Esophagus muscularis mucosa (tissue), 4 donors: ENCODE data around the gene DNAI2. TPM values are rescaled to one million over a fixed set of nuclear protein-coding genes. Genes with fewer than 3 reads are reported as not detected.

Experiments used
- DNase-seq: peaks from one replicate; pipeline ENCODE4 v3.0.0-alpha.2; 2017; ENCODE audit errors: extremely low spot score
- H3K27ac ChIP-seq, 4 donors: fragments of 200-600 bp; sonication (generic); replicated peaks in 1 of 4; 1 replicate in 3 of 4; 2 replicates in 1 of 4; pipeline ENCODE4 v1.5.1; 2016 to 2019; ENCODE audit warnings: mild to moderate bottlenecking in 1 of 4
- H3K27me3 ChIP-seq, 4 donors: fragments of 200-600 bp; sonication (generic); one replicate each; pipeline versions ENCODE4 v1.5.1 to v1.6.0; 2016 to 2019
- H3K36me3 ChIP-seq, 4 donors: fragments of 200-600 bp; sonication (generic); one replicate each; pipeline ENCODE4 v1.5.1; 2016 to 2019
- H3K4me1 ChIP-seq, 4 donors: fragments of 200-600 bp; sonication (generic); one replicate each; pipeline ENCODE4 v1.5.1; 2016 to 2019
- H3K4me3 ChIP-seq, 4 donors: fragments of 200-600 bp; sonication (generic); 1 replicate in 2 of 4; 2 replicates in 2 of 4; pipeline ENCODE4 v1.5.1; 2016 to 2019; ENCODE audit warnings: mild to moderate bottlenecking in 4 of 4, moderate library complexity in 1 of 4
- H3K9me3 ChIP-seq, 4 donors: fragments of 200-600 bp; sonication (generic); 1 replicate in 3 of 4; 2 replicates in 1 of 4; pipeline ENCODE4 v1.5.1; 2016 to 2019
- EP300 ChIP-seq: sonication (generic); formaldehyde crosslinking; IDR thresholded peaks from one replicate; pipeline ENCODE4 v1.6.1; 2017; ENCODE audit warnings: antibody characterized with exemption
- POLR2A ChIP-seq: fragments of 450-650 bp; IDR thresholded peaks from one replicate; pipeline ENCODE4 v1.6.1; 2017; ENCODE audit warnings: antibody characterized with exemption, moderate library complexity, mild to moderate bottlenecking, low read depth
- POLR2AphosphoS5 ChIP-seq, 2 donors: sonication (generic); formaldehyde crosslinking; IDR thresholded peaks; one replicate each; pipeline ENCODE4 v1.6.1; 2017; ENCODE audit warnings: antibody characterized with exemption in 2 of 2
- WGBS: methylation state at CpG from one replicate; pipeline ENCODE4 v1.1.5; 2018; 5-methylcytosine and 5-hydroxymethylcytosine counted together
- intact Hi-C: fragments of 100-400 bp; cut with DNase I; formaldehyde crosslinking; loops from one replicate; pipeline ENCODE4 v1.15.1; 2023
- total RNA-seq, 4 donors: library from RNA; depleted of rRNA; stranded (reverse); fragments of >200 nt; gene quantifications; one replicate each; pipeline versions ENCODE4 v1.1.0 to v1.2.1, GENCODE V29; 2016
- TF ChIP-seq, protein P1 (sequence below), 3 experiments: fragments of 200-600 bp in 2 of 3; fragments of 450-650 bp in 1 of 3; sonication (generic) in 2 of 3; IDR thresholded peaks; one replicate each; pipeline ENCODE4 v1.5.1; 2017 to 2019; ENCODE audit warnings: antibody characterized with exemption in 3 of 3, mild to moderate bottlenecking in 2 of 3, moderate library complexity in 1 of 3

Gene DNAI2
- total RNA-seq, 4 donors from 2014 or later: not detected

- Histone ChIP-seq H3K27me3 (no peaks in the 10 kb centered on the region), H3K27ac (no peak overlapping the region), H3K36me3 (peaks cover 0 to 46% (median 26%) of the 10 kb centered on the region in 4 donors), H3K9me3 (no peaks in the 10 kb centered on the region), H3K4me3 (no peak overlapping the region), H3K4me1 (peaks cover 0 to 10% (median 4%) of the 10 kb centered on the region in 4 donors)
- DNase-seq: no peak
- intact Hi-C loops: no loop called here
- TF ChIP-seq, protein P1, sequence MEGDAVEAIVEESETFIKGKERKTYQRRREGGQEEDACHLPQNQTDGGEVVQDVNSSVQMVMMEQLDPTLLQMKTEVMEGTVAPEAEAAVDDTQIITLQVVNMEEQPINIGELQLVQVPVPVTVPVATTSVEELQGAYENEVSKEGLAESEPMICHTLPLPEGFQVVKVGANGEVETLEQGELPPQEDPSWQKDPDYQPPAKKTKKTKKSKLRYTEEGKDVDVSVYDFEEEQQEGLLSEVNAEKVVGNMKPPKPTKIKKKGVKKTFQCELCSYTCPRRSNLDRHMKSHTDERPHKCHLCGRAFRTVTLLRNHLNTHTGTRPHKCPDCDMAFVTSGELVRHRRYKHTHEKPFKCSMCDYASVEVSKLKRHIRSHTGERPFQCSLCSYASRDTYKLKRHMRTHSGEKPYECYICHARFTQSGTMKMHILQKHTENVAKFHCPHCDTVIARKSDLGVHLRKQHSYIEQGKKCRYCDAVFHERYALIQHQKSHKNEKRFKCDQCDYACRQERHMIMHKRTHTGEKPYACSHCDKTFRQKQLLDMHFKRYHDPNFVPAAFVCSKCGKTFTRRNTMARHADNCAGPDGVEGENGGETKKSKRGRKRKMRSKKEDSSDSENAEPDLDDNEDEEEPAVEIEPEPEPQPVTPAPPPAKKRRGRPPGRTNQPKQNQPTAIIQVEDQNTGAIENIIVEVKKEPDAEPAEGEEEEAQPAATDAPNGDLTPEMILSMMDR (IDR thresholded peaks at IDR 0.05): no peak
- TF ChIP-seq POLR2AphosphoS5 (IDR thresholded peaks at IDR 0.05) (no peak), POLR2A (no peak), EP300 (no peak)
- WGBS: 77% methylated on average over 15 of the region's 17 CpGs
Measured at GRCh38 chr17:74249590-74250270, 24.3 kb upstream of the DNAI2 start.

DNA sequence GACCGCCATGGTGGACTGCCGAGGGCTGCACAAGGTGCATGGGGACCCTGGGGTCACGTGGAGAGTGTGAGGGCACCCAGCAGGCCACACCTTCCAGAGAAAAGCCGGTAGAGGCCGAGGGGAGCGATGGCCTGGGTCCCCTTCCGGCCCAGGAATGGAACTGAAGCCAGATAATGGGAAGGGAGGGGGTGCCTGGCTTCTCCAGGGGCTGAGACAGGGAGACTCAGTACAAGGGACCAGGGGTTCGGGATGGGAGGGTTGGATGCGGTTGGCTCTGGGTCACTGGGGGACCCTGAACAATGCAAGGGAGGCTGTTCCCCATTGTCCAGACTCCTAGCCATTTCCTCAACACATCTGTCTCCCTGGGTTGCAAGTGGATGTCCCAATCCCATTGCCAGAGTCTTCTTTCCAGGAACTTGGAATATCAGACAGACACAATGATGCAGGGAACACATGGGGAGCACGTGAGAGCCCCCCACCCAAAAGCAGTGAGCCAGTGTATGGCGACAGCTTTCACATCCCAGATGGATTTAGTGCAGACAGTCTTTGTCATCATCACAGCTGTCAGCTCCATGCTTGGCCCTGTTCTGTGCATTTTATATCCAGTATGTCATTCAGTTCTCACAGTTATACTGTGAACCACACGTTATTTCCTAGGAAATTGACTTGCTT is 23.6 kb upstream of the DNAI2 start:
- H3K4me3 ChIP-seq: no peak overlapping the region
- DNase-seq: no peak
- H3K9me3 ChIP-seq: no peaks in the 10 kb centered on the region
- 73% methylated on average over 12 of the region's 12 CpGs for WGBS
- H3K27me3 ChIP-seq: no peaks in the 10 kb centered on the region
- H3K36me3 ChIP-seq: peaks cover 0 to 51% (median 26%) of the 10 kb centered on the region in 4 donors
- TF ChIP-seq POLR2A: no peak
- no peak for TF ChIP-seq EP300
- TF ChIP-seq, protein P1 (IDR thresholded peaks at IDR 0.05): no peak
- no peak for TF ChIP-seq POLR2AphosphoS5 (IDR thresholded peaks at IDR 0.05)
- H3K4me1 ChIP-seq: peaks cover 0 to 5% (median 2%) of the 10 kb centered on the region in 4 donors
- H3K27ac ChIP-seq: no peak overlapping the region
- intact Hi-C loops: no loop called here

DNA sequence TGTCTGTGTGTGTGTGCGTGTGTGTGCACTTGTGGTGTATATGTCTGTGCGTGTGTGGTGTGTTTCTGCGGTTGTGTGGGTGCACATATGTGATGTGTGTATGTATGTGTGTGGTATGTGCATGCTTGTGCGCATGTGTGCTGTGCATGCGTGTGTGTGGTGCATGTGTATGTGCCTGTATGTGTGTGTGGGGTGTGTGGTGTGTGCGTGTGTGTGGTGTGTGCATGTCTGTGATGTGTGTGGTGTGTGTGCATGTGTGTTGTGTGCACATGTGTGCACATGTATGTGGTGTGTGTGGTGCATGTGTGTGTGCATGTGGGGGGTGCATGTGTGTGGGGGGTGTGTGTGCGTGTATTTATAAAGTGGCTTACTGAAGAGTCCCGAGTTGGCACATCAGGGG is 23.0 kb upstream of the DNAI2 start:
- TF ChIP-seq POLR2A: no peak
- TF ChIP-seq POLR2AphosphoS5 (IDR thresholded peaks at IDR 0.05): no peak
- TF ChIP-seq EP300: no peak
- TF ChIP-seq, protein P1 (IDR thresholded peaks at IDR 0.05): no peak
- no peak for DNase-seq
- WGBS: 86% methylated on average over 8 of the region's 8 CpGs
- intact Hi-C loops: no loop called here
- Histone ChIP-seq H3K4me3 (no peak overlapping the region), H3K27ac (no peak overlapping the region), H3K36me3 (peaks cover 0 to 57% (median 28%) of the 10 kb centered on the region in 4 donors), H3K4me1 (peaks cover 0 to 4% (median 2%) of the 10 kb centered on the region in 4 donors), H3K27me3 (no peaks in the 10 kb centered on the region), H3K9me3 (no peaks in the 10 kb centered on the region)

- no peak overlapping the region for H3K27ac ChIP-seq
- no peak overlapping the region for H3K4me3 ChIP-seq
- no peaks in the 10 kb centered on the region for H3K9me3 ChIP-seq
- 90% methylated on average over 6 of the region's 6 CpGs for WGBS
- TF ChIP-seq EP300 (no peak), POLR2AphosphoS5 (IDR thresholded peaks at IDR 0.05) (no peak), POLR2A (no peak)
- TF ChIP-seq, protein P1 (IDR thresholded peaks at IDR 0.05): no peak
- peaks cover 0 to 61% (median 30%) of the 10 kb centered on the region in 4 donors for H3K36me3 ChIP-seq
- H3K27me3 ChIP-seq: no peaks in the 10 kb centered on the region
- DNase-seq: no peak
- intact Hi-C loops: no loop called here
- H3K4me1 ChIP-seq: peaks cover 0 to 4% (median 0%) of the 10 kb centered on the region in 4 donors
Measured at GRCh38 chr17:74251569-74251968, 22.5 kb upstream of the DNAI2 start.
